DMS 273 treated with DMSO at 0.1 percent for 48 hours (cell line): ENCODE measurements around the gene F12.

Source experiments
- DNase-seq: peaks from one replicate; lab custom pipeline; 2025; lab: John Stamatoyannopoulos, UW

The F12 gene

GRCh38 chr5:177409043-177409801 is at the start of gene F12:
Gene F12 (minus strand): TSS chr5:177409564. CDS start chr5:177409527, 37 bp downstream.
- DNase-seq = no peak

GRCh38 chr5:177458912-177459350 is 49.6 kb upstream of the F12 start:
- no peak for DNase-seq

GRCh38 chr5:177457852-177458681 is 48.7 kb upstream of the F12 start:
- DNase-seq = no peak

- DNase-seq = peak; percentile 97
Measured at GRCh38 chr5:177456976-177457851, 47.9 kb upstream of the F12 start.

GRCh38 chr5:177456591-177456964 is 47.2 kb upstream of the F12 start:
- DNase-seq = no peak

- DNase-seq = peak; percentile 65
Measured at GRCh38 chr5:177455661-177456590, 46.6 kb upstream of the F12 start.

- peak; percentile 70 for DNase-seq
Measured at GRCh38 chr5:177455036-177455660, 45.8 kb upstream of the F12 start.

GRCh38 chr5:177454397-177455035 is 45.2 kb upstream of the F12 start:
- DNase-seq = peak; percentile 70

- no peak for DNase-seq
Measured at GRCh38 chr5:177453852-177454396, 44.6 kb upstream of the F12 start.

- no peak for DNase-seq
Measured at GRCh38 chr5:177452688-177453638, 43.6 kb upstream of the F12 start.

GRCh38 chr5:177450667-177451424 is 41.5 kb upstream of the F12 start:
- no peak for DNase-seq

- no peak for DNase-seq
Measured at GRCh38 chr5:177449140-177450061, 40.0 kb upstream of the F12 start.

GRCh38 chr5:177448244-177448950 is 39.0 kb upstream of the F12 start:
- DNase-seq = no peak

GRCh38 chr5:177447611-177448243 is 38.4 kb upstream of the F12 start:
- DNase-seq = no peak

GRCh38 chr5:177447066-177447610 is 37.8 kb upstream of the F12 start:
- no peak for DNase-seq
